HG02885 (cell line): ENCODE results near the gene UBE2O.

Source experiments
- ATAC-seq: cut with Tn5 transposase; IDR thresholded peaks from one replicate; pipeline ENCODE4 v1.9.1; 2021; ENCODE audit warnings: mild to moderate bottlenecking; ENCODE audit not compliant: unreplicated experiment, poor library complexity

The UBE2O gene

DNA sequence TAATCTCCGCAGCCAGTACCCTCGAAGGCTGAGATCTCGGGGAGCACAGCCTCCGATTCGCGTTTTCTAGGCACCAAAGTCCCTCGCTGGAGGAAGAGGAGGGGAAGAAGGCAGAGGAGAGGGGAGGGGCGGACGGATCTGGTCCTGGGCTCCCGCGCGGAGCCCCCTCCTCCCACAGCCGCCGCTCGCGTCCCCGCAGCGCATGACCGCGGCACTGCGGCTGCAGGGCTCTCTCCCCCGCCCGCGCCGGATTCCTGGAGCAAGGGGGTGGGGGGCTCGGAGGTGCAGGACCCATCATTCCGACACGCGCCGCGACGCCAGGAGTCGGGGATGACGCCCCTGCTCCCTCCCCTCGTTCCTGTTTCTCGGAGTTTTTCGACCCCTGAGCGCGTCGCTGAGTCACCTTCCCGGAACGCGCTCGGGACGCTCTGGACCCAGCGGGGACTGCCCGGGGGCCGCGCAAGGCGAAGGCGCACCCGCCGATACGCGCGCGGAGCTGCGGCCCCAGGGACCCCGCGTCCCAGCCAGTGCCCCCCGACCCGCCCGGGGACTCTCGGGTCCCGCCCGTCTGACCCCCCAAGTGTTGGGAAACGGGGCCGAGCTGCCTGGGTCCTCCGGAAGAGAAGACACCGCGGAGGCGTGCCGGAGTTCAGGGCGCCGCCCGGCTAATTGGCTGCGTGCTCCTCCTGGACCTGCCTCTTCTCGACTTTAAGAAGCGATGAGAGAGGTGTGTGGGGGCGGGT is 70.0 kb downstream of the UBE2O start:
- peak; percentile 29 for ATAC-seq

DNA sequence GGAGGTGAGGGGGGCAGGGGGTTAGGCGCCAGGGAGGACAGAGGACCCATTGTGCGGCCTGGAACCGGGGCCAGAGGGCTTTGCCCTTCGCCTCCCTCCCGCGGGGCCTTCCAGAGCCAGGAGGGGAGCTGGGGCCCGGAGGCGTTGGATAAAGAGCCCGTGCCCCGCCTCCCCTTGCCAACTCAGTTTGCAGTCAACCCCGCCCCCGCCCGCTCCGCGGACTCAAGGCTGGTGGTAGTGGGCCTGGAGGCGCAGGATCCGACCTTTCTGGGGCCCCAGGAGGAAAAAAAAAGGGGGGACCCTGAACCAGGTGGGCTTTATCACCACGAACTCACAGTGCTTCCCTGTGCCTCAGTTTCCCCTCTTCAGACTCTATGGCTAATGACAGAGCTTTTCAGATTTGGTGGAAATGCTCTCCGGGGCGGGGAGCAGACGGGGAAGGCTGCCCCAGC is 70.6 kb downstream of the UBE2O start:
- no peak for ATAC-seq

GRCh38 chr17:76381633-76382350 is 71.2 kb downstream of the UBE2O start:
- no peak for ATAC-seq

- ATAC-seq, result no peak
These were observed 73.1 kb downstream of the UBE2O start for GRCh38 chr17:76379646-76380376.

DNA sequence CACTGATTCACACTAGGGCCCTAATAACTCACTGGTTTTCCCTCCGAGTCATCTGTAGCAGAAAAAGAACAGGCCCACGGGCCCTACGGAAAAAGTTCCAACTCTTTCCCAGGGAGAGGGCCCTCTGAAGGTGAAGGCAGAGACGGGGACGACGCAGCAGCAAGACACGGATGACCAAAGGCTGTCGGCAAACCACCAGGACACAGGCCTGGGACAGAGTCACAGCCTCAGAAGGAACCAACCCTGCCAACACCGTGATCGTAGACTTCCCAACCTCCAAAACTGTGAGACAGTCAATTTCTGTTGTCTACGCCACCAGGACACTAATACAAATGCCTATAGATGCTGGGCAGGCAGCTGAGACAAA is 73.7 kb downstream of the UBE2O start:
- no peak for ATAC-seq

- ATAC-seq, result no peak
These were observed 74.2 kb downstream of the UBE2O start for GRCh38 chr17:76378548-76379274.

- no peak for ATAC-seq
These were observed 76.4 kb downstream of the UBE2O start for GRCh38 chr17:76376318-76377133.

- ATAC-seq, result no peak
These were observed 81.0 kb downstream of the UBE2O start for GRCh38 chr17:76371656-76372628.

DNA sequence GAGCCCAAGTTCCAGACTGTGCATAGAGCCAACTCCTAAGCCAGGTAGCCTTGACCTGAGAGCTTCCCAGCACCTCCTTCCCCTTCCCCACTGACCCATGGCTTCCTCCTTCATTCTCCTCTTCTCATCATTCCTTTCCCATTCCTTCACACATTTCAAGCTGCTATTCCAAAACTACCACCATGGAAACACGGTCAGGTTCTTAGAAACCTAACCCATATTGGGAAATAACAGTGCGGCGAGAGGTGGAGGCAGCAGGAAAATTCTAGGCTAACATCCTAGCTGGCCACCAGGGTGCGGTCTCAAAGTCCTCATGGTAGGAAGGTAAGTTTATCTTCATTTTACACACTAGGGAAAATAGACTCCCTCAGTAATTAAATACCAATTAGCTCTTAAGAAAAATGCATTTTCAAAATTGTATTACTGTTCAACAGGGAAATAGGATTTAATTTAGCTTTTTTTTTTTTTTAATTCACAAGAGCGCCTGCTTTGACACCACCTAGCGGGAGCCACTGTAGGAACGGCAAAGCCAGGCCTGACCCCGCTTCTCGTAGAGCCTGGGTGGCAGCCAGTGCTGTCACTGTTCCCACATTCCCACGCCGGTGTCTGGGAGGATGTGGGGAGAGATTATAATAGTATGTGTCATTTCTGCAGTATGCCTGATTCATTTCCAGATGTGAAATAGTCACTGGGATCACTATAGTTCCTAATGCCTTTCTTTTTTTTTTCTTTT is 82.5 kb downstream of the UBE2O start:
- ATAC-seq, result no peak

- no peak for ATAC-seq
These were observed 83.1 kb downstream of the UBE2O start for GRCh38 chr17:76369804-76370203.

DNA sequence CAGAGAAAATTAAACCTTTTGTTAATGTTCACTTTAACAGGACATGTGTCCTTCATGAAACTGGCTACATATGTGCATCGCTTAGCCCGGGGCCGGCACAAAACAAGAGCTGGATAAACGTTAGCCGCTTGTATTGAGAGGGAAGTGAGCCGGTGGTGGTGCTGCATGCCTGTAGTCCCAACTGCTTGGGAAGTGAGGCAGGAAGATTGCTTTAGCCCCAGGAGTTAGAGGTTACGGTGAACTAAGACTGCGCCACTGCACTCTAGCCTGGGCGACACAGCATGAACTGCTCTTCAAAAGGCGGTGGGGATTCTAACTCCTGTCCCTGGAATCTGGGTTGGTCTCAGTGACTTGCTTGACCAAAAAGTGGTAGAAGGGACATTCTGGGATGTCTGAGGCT is 83.6 kb downstream of the UBE2O start:
- ATAC-seq, result no peak

- no peak for ATAC-seq
These were observed 84.4 kb downstream of the UBE2O start for GRCh38 chr17:76368545-76368944.

GRCh38 chr17:76367642-76368041 is 85.3 kb downstream of the UBE2O start:
- no peak for ATAC-seq

GRCh38 chr17:76366247-76366646 is 86.7 kb downstream of the UBE2O start:
- ATAC-seq, result no peak

GRCh38 chr17:76365256-76365903 is 87.6 kb downstream of the UBE2O start:
- ATAC-seq, result no peak

GRCh38 chr17:76363107-76363842 is 89.7 kb downstream of the UBE2O start:
- ATAC-seq, result no peak

DNA sequence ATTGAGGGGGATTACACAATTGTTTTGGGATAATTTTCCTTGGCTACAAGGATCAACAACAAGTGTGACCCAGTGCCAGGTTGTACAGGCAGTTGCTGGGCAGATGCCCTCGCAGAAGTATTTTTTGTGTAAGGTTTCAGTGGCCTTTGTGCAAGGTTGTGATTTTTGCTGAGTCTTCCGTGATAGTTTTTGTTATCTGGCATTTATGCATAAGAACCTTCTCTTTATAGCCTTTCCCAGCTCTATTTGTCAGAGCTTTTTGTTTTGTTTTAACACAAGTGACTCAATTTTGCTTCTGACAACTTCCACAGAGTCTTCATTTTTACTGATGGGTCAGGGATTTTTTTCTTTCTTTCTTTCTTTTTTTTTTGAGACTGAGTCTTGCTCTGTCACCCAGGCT is 92.5 kb downstream of the UBE2O start:
- ATAC-seq, result no peak
